HFFc6 (cell line): ENCODE measurements around the gene CALHM1. TPM values are rescaled to one million over a fixed set of nuclear protein-coding genes. Genes with fewer than 3 reads are reported as not detected.
A peak's percentile ranks its signal among the peaks of the same experiment; 100 is the strongest.
"Not testable (repeated sequence)": the region's sequence is repeated elsewhere in the genome, so short reads cannot be mapped to it uniquely, and the experiment has no call there.

Experiments
- DNase-seq: peaks from one replicate; pipeline ENCODE4 v3.0.0-alpha.2; 2018
- H3K27ac Mint-ChIP-seq: 2 replicates; pipeline ENCODE4 v1.8.0; 2020; ENCODE audit warnings: mild to moderate bottlenecking, mixed read lengths
- H3K27me3 Mint-ChIP-seq: 2 replicates; pipeline ENCODE4 v1.8.0; 2021; ENCODE audit warnings: mild to moderate bottlenecking, moderate library complexity, mixed read lengths; ENCODE audit not compliant: insufficient read depth
- H3K36me3 Mint-ChIP-seq: 2 replicates; pipeline ENCODE4 v1.8.0; 2021; ENCODE audit warnings: low read depth, mixed read lengths
- H3K4me1 Mint-ChIP-seq: 2 replicates; pipeline ENCODE4 v1.8.0; 2020; ENCODE audit warnings: low read depth, mixed read lengths
- H3K4me3 Mint-ChIP-seq: 2 replicates; pipeline ENCODE4 v1.8.0; 2020; ENCODE audit warnings: mild to moderate bottlenecking, moderate library complexity, mixed read lengths
- H3K9me3 Mint-ChIP-seq: 2 replicates; pipeline ENCODE4 v1.8.0; 2020; ENCODE audit warnings: mild to moderate bottlenecking, mixed read lengths
- CTCF ChIP-seq: fragments of 200-600 bp; sonication (generic); IDR thresholded peaks from 2 replicates; pipeline ENCODE4 v1.5.0; 2021; ENCODE audit warnings: antibody characterized with exemption, mild to moderate bottlenecking
- long read RNA-seq: library from polyadenylated mRNA; unstranded; transcript quantifications from one replicate; pipeline ENCODE4 v2.0.0, GENCODE V29; 2019
- total RNA-seq, 6 experiments: library from RNA; stranded (reverse); fragmentation: NEBNext Ultra II Directional; extraction: Animal tissue kit (Norgen Biotek cat#: 25700); gene quantifications; 2 replicates in 1 of 6; 3 replicates in 5 of 6; pipeline ENCODE4 v1.2.3, GENCODE V29; 2021

The CALHM1 gene
- total RNA-seq: not detected
- long read RNA-seq: 0 reads

- Mint-ChIP-seq H3K9me3 (no peaks in the 10 kb centered on the region), H3K27ac (no peak within 1 kb of the TSS), H3K4me3 (no peak within 1 kb of the TSS), H3K36me3 (no peaks in the 10 kb centered on the region), H3K27me3 (peaks cover 4% of the 10 kb centered on the region), H3K4me1 (peaks cover 2% of the 10 kb centered on the region)
- DNase-seq: no peak
- no peak for TF ChIP-seq CTCF
These were observed at the start of gene CALHM1 for GRCh38 chr10:103458720-103459119. Gene CALHM1, minus strand, starts transcription at chr10:103458900. Its CDS starts 149 bp downstream, at chr10:103458751.

- no peak for DNase-seq
- H3K4me1 Mint-ChIP-seq: peaks cover 7% of the 10 kb centered on the region
- no peak overlapping the region for H3K4me3 Mint-ChIP-seq
- H3K9me3 Mint-ChIP-seq: no peaks in the 10 kb centered on the region
- peaks cover 61% of the 10 kb centered on the region for H3K27me3 Mint-ChIP-seq
- no peak overlapping the region for H3K27ac Mint-ChIP-seq
- no peaks in the 10 kb centered on the region for H3K36me3 Mint-ChIP-seq
- TF ChIP-seq CTCF: no peak; the same call in 1 of the 2 replicates
These were observed 48.8 kb upstream of the CALHM1 start for GRCh38 chr10:103507235-103508191.

- DNase-seq: no peak
- H3K36me3 Mint-ChIP-seq: no peaks in the 10 kb centered on the region
- H3K4me1 Mint-ChIP-seq: peaks cover 7% of the 10 kb centered on the region
- H3K9me3 Mint-ChIP-seq: no peaks in the 10 kb centered on the region
- H3K27me3 Mint-ChIP-seq: peaks cover 48% of the 10 kb centered on the region
- H3K27ac Mint-ChIP-seq: no peak overlapping the region
- H3K4me3 Mint-ChIP-seq: no peak overlapping the region
- no peak for TF ChIP-seq CTCF
These were observed 47.4 kb upstream of the CALHM1 start for GRCh38 chr10:103506061-103506460.

- Mint-ChIP-seq H3K27me3 (peaks cover 50% of the 10 kb centered on the region), H3K27ac (no peak overlapping the region), H3K36me3 (no peaks in the 10 kb centered on the region), H3K4me3 (no peak overlapping the region), H3K4me1 (peaks cover 7% of the 10 kb centered on the region), H3K9me3 (no peaks in the 10 kb centered on the region)
- TF ChIP-seq CTCF: no peak
- DNase-seq: peak; percentile 48
These were observed 45.6 kb upstream of the CALHM1 start for GRCh38 chr10:103504181-103504783.

- not testable (repeated sequence) for H3K36me3 Mint-ChIP-seq, H3K9me3 Mint-ChIP-seq, H3K4me1 Mint-ChIP-seq, DNase-seq, H3K4me3 Mint-ChIP-seq, H3K27ac Mint-ChIP-seq
- H3K27me3 Mint-ChIP-seq: peaks cover 54% of the 10 kb centered on the region
These were observed 45.1 kb upstream of the CALHM1 start for GRCh38 chr10:103503777-103504176.
